CD4-positive, alpha-beta T cell treated with Interleukin-21 for 1 hour (primary cell): ENCODE results near the gene PLIN4.

Experiments
- DNase-seq: peaks from one replicate; pipeline ENCODE4 v3.0.0-alpha.2; 2020

Gene PLIN4

GRCh38 chr19:4453232-4454179 lies 64.8 kb downstream of the PLIN4 start:
- DNase-seq = no peak

GRCh38 chr19:4452230-4452990 lies 65.9 kb downstream of the PLIN4 start:
- DNase-seq = no peak
